ENCODE data around the gene SLAMF8.

SLAMF8 gene

DNA sequence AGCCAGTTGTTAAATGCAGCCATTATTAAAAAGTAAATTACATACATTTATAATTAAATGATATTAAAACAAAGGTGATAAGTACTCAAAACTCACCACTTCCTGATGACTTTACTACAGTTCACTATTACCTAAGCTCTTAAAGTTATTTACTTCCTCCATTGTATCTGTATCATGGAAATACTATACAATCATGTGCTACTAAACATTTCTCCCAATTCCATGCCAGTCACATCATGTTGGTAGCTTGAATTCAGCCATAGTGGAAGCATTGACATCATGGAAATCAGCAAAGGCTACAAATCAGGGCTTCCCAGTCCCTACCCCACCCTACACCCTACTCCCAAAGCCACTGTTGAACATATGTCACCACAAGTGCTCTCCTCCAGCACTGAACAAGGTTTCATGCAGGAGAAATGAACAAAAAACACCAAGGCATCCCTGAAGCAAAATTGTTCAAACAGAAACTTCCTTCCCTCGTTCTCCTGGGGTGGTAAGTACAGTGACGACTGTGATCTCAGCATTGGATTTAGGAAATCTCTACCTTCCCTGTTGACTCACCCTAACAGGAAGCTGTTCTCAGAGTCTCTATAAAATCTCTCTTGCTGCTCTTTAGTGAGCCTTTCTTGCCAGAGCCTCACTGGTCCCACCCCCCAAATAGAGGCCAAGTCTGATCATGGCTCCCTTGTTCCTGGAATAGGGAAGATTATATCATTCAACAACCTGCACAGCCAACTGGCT lies 23.1 kb downstream of the SLAMF8 start:
- no peak for DNase-seq

DNA sequence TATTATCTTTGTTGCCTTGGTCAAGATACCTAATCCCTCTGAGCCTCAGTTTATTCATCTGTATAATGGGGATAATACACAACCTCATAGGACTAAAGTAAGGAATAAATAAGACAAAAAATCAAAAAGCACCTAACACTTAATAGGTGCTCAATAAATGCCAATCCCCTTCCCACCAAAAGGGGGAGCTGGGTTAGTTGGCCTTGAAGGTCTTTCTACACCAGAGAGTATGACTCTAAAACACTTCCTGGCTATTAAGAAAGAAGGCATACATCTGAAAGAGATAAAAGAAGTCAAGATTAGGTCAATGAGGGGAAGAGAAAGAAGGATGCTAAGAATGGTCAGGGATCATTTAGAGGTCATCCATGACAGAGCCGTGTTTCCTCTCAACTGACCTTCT lies 24.7 kb downstream of the SLAMF8 start:
- no peak for DNase-seq

DNA sequence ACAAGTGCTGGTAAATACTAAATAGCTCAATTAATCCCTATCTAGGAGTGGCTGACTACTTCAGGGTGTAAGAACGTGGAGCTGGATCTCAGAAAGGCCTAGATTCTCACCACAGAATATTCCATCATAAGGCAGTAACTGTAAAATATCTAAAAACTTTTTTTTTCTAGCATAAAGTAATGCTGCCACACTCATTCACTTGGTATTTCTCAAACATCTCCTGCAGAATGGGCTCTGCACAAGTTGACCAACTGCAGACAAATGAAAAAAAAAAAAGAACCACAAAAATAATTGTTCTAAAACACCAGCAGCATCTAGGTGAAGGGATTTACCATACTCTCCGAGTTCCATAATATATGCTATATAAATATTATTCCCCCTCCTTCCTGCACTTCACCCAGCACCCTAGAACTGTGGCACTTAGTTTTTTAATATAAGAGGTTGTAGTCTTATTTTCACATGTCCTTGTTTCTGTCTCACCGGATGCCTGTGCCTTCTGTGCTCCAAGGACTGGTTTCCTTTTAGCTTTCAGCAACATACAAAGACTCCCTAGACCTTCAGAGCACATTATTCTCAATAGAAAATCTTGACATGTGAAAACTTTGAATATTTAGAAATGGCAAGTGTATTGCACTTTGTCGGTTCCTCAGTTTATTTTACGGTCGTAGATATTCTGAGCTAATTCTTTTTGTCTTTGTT lies 26.9 kb downstream of the SLAMF8 start:
- no peak for DNase-seq

DNA sequence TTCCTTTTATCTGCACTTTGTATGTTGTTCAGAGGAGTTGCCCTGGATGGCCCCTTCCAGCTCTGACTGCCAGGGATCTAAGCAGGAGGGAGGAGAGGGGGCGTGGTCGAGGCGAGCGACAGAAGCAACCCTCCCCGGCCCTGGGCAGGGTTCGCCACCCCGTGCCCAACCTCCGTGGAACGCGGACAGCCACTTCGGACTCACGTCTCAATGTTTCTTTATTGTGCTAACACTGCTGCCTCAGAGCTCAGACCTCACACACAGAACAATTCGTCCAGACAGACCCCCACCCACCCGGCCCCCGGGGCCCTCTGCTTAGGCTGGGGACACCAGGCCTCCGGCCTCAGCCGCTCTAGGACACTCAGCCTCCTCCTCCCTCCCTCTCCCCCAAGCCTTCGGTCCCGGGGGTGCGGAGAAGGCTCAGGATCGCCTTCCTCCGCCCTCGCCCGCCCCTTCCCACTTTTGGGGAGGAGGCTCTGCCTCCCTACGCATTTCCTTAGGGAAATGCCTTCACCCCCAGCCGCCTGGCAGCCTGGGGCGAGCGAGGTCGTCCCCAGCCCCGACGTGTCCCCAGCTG lies 27.5 kb downstream of the SLAMF8 start:
- DNase-seq: peak; percentile 78

DNA sequence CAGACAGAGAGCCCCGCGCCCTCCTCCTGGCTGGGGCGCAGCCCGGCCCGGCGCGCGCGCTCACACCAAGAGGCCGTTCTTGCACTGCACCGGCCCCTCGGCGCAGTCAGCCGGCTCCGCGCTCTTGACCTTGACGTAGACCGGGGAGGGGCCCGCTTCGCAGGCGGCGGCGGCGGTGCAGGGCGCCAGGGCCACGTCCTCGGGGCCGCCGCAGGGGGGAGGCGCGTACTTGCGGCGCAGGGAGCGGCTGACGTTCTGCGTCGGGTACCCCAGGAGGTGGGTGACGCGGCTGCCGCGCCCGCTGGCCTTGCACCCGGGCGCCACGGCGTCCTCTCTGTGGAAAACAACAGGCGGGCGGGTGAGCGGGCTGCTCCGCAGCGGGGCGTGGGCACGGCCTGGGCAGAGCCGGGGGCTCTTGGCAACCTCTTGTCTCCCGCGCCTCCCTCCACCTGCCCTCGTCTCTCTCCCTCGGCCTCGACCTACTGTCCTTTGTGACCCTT lies 28.1 kb downstream of the SLAMF8 start:
- peak; percentile 90 for DNase-seq

DNA sequence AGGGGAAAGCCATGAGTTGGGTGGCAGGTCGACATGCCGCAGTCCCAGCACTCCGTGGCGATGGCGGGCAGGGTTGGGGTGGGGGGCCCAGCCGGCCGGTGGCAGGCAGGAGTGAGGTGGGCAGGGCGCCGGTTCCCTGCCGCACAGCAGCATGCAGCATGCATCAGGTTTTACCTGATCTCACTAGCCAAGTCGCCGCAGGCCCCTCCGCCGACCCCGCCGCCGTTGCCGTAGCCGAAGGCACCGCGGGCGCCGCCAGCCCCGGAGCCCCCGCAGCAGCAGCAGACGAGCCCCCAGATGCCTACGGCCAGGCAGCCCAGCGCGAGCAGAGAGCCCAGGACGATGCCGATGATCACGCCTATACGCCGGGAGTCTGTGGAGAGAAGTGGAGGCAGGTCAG lies 29.0 kb downstream of the SLAMF8 start:
- no peak for DNase-seq

DNA sequence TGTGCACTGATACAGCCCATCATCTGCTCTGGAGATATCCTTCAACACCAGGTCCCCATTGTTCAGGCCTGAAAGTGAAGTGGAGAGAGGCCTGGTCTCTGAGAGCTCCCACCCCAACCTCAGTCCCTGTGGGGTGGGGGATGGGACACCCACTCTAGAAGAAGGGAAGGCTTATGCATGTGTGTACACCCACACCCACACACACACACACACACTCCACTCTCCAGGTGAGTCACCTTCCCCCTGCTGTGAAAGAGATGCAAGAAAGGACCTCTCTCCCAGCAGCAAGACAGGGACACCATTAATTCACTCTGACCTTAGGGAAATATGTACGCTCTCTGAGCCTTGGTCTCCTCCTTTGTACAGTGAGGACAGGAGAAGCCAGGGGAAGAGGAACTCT lies 29.9 kb downstream of the SLAMF8 start:
- DNase-seq: no peak

DNA sequence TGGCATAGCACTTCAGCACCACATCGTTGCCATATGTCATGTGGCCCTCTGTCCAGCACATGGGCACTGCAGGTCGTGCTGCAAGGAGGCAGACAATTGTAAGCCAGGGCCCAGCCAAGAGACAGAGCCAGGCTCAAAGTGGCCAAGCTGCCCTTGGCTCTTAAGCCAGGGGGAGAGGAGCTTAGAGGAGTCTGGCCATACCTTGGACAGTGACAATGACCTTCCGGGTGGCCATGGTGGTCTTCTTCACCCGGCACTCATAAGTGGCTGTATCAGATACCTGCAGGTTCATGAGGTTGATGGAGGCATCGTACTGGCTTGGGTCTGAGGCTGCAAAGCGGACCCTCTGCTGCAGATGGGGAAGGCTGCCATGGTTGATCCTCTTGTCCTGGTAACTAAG lies 31.2 kb downstream of the SLAMF8 start:
- DNase-seq: no peak

DNA sequence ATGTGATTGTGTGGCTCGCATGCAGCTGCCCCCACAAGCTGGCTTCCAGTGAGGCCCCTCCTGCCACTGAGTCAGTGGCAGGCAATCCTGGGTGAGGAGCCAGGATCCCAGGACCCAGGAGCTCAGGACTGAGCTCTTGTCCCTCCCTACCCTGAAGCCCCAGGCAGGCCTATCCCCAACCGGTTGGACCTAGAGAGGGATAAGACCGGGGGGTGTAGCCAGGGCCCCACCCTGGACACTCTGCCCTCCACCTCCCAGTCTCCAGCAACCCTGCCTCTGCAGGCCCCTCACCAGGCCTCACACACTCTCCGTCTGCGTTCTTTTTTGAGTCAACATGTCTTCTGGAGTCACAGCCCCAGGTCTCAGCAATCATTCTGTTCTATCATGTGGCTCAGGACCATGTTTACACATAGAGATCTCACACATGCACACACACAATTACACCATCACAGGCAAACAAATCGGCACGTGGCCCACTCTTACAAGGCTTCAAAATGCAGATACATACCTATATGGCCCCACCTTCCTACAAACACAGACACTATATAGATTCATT lies 33.2 kb downstream of the SLAMF8 start:
- DNase-seq: no peak

DNA sequence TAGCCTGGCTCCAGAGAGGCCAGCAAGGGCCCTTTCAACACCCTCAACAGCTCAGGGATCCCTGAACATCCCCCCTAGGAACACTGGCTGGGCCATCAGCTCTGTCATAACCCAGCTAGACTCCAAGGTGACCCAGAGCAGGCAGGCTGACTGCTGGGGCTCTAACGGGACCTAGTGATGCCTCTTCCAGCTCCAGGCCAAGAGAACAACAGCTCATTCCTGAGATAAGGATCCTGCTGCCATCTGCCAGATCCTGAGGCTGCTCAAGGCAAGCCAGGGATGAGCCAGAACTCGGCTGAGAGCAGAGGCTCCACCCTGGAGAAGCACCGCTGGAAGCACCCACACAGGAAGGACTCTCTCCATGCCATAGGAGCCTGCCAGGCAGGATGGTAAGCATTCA lies 33.8 kb downstream of the SLAMF8 start:
- no peak for DNase-seq

DNA sequence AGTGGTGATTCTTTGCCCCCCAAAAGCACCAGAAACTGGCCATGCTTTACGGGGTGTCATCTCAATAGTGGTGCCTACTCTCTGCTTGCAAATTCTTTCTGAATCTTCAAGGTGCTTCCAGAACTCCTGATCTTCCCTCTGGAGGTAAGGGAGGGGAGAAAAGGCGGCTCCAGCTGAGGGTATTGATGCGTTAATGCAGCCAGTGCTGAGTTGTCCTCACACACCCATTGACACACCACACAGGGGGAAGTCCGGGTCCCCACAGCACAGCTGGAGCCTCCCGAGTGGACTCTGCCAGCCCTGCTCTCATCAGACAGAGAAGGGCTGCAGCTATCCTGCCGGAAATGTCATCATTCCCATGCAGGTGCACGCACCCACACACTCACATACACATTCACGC lies 34.5 kb downstream of the SLAMF8 start:
- no peak for DNase-seq

DNA sequence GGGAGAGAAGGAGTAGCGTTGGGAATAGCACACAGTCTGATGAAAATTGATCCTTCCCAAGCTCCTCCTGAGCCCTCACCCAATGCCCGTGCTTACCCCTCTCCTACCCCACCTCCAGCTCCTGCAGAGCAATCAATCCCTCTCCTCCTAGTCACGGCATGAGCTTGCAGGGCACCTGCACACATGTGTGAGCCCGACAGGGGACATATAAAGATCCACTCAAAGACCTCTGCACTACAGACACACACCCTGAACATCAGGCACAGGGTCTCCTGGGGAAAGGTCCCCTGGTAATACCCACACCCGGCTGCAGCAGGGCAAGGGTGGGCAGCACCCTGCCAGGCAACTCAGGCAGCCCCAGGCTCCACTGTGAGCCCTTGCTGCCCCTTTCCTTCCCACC lies 35.4 kb downstream of the SLAMF8 start:
- no peak for DNase-seq

DNA sequence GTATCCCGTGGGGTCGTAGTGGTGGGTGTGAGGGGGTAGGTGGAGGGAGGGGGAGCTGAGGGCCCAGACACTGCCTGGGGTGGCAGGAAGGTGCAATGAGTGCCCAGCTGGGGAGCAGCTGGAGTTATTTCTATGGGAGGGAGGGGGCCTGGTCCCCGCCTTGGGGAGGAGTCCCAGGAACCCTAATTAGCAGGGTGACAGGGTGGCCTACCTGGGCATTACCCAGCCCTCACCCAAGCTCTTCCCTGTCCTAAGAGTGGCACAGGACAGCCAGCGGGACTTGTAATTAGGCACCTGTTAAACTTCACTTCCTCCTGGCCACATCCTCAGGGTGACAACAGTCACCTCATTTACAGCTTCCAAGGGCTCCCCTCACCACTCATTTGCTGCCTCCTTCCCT lies 35.9 kb downstream of the SLAMF8 start, which contains the start of gene VSIG8:
TSS of gene VSIG8 (minus strand) at position 101 of the 400 bp plus-strand sequence. CDS start 136 bp downstream, outside the sequence.
- DNase-seq: no peak

DNA sequence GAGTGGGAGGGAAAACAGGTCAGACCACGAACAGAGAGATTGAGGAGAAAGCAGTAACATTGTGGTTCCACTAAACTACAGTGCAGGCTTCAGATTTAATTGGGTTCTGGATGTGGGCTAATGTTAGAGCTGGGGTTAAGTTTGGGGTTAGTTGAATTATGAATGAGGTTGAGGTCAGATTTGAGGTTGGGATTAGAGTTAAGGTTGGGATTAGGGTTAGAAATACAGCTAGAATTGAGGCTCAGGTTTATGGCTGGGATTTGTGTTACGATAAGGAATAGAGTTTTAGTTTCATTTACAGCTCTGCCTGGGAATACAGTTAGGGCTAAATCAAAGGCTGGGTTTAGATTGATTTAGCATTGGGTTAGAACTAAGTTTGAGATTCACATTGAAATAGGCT lies 37.6 kb downstream of the SLAMF8 start:
- DNase-seq: no peak

DNA sequence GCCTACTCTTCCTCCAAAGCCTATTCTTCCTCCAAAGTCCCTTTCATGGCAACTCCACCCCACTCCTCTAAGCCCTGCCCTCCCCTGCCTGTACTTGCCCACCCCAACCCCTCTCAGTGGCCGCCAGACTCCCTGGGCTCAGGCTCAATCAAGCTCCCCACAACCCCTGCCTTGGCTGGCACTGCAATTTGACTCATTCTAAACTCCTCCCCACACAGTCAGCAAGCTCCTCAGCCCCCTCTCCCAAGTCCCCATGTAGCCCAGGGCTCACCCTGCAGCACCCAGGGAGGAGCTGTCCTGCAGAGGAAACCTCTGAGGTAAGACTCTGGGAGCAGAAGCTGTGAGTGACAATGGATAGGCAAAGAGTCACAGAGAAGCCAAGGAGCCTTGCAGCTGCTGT lies 39.4 kb downstream of the SLAMF8 start:
- DNase-seq: no peak

DNA sequence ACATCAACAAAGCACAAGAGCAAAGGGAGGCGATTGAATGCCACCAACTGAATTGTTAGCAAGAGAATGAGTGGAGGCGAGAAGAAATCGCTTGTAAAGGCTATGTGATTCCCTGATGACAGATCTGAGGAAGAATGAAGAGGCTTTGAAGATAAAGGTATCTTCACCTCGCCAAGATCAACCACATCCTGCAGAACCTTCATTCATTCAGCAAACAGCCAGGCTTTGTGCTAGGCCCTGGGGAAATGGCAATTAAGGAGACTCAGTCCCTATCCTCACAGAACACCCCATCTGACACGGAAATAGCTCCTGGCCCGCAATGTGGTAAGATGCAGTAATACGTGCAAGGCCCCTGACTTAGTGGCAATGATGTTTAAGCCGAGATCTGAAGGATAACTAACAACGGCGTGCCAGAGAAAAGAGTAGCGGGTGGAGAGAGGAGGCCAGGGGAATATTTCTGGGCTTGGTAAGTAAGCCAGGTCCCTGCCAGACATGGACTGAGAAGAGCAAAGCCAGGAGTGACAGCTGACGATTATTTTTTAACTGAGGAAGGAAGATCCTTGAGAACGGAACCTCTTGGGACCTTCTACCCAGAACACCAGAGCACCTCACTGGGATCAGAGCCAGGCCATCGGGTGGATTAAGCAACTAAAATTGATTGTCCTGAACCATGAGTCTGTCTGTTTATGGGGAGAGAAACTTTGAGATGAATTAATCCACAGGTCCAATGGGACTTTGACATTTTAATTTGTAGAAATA lies 40.4 kb downstream of the SLAMF8 start:
- DNase-seq: no peak

DNA sequence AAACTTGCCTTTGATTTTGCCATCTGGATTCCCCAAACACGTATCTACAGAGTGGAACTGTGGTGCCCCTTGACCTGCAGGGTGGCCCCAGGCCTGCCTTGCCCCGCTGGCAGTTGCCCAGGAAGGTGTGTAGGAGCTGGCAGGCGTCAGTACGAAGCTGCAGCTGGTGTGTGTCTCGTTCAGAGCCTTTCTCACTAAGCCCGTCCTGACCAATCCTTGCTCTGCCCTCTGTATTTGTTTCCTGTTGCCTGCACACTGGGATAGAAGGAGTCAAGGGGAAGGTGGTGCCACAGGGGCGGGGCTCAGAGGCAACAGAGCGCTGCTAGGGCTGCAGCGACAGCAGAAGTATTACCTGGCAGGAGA lies 41.0 kb downstream of the SLAMF8 start:
- DNase-seq: peak; percentile 40

DNA sequence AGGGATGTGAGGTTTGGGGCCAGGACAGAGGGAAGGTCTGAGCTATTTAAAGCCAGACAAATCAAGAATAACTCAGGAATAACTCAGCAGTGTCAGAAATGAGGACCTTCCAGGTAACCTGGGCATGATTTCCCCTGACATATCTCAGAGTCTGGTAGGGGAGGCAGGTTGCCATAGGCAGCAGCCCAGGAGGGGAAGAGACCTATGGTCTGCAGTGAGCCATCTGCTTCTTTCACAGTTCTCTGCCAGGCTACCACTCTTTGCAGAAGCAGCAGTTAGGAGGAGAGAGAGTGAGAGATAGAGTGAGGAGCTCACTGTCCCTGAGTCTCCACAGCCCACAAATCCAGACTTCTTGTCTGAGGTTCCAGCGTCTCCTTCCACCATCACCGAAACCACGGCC lies 42.1 kb downstream of the SLAMF8 start:
- DNase-seq: no peak

DNA sequence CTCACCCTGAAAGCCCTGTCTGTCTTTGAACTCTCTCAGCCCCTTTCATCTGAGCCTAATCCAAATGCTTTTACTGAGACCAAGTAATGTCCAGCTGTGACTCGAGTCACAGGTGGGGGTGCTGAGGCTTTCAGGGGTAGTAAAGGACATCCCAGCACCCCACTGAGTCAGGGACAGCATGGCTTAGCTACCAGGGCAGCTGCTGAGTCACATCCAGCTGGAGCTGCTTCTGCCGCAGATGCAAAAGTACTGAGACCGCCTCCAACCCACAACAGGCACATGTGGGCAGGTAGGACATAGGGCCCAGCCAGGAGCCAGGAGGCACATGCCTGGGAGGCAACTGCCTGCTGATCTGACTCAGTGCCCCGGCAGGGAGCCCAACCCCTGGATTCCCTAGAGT lies 42.5 kb downstream of the SLAMF8 start:
- DNase-seq: no peak

DNA sequence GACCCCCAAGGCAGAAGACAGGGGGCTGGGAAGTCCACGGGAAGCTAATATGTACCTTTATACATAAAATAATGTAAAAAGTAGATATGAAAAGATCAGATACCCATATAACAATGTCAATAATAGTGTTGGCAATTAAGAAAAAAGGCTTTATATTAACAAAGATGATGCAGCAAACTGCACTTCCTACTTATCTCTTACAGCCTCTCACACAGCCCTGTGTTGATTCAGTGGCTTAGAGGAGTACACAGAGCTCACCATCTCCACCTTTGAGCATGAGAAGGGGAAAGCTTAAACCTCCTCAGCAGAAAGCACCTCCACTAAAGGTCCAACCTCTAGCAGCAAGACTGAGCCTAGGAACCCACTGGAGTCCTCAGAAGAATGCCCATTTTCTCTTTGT lies 42.9 kb downstream of the SLAMF8 start:
- DNase-seq: no peak

DNA sequence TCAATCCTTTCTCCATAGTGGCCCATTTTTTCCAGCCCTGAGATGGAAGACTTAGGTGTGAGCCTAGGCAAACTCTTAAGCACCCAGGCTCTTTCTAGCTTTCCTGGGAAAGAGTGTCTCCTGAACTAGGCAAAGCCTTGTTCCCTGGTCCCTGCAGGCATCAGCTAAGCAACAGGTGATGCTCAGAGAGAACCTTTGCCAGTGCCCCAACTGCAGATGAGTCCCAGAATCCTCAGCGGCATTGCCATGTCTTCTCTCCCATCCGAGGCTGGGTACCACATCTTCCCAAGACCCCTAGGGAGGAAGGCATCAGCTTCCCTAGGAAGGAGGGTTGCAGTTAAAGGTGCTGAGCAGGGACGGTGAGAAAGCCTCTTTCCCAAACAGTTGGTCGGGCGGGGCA lies 44.0 kb downstream of the SLAMF8 start:
- no peak for DNase-seq

DNA sequence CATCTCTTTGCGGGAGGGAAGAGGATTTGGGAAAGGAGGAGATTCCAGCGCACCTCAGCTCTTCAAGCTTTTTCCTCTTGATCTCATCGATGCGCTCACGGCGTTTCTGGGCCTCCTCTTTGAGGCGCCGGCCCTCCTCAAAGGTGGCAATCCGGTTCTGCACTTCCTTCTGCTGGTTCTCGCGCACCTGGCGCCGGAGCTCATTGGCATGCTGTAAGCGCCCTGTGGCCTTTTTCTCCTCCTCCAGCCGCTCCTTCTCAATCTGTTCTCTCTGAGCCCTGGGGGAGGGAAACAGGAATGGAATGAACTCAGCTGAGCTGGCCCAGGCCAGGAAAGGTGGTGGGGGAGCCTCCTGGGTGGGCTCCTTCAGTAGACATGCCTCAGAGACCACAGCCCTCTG lies 46.2 kb downstream of the SLAMF8 start:
- no peak for DNase-seq

DNA sequence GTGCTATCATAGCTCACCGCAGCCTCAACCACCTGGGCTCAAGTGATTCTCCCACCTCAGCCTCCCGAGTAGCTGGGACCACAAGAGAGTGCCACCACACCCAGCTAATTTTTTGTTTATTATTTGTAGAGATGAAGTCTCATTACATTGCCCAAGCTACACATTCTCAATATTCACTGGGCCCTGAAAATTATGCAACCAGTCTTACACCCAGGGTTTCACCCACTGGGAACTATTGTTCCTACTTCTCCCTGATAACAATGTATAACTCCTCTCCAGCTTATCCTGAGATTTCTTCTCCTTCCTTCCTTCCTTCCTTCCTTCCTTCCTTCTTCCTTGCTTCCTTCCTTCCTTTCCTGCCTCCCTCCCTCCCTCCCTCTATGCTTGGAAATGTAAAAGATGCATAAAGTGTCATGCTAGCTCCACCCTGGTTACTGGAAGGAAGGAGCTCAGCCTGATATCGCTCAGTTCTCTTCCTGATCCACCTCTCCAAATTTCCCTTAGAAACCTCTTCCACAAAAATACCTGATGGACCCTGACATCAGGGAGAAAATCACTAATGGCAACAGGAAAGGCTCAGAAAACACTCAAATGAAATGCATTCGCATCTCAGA lies 47.0 kb downstream of the SLAMF8 start:
- DNase-seq: no peak

All from right hindlimb (tissue), 1 donor.